ENCODE data around the gene DNAJC4. TPM values are rescaled to one million over a fixed set of nuclear protein-coding genes. Genes with fewer than 3 reads are reported as not detected.

The DNAJC4 gene
- total and polyA plus RNA-seq, 2 experiments from 2014 or later, result 12.8 to 58.4 TPM

DNA sequence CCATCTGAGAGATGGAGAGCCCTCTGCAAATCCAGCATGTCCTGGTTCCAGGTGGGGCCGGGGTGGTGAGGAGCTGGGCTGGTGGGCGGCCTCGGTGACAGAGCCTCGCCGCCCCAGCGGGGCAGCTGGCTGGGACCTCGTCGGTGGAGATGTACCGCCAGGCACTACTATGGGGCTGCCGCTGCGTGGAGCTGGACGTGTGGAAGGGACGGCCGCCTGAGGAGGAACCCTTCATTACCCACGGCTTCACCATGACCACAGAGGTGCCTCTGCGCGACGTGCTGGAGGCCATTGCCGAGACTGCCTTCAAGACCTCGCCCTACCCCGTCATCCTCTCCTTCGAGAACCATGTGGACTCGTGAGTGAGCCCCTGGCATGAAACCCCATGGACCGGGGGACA lies 28.0 kb downstream of the DNAJC4 start:
- no peaks in the 10 kb centered on the region for H3K9me3 ChIP-seq (ENCODE audit: low read depth)
- H4K20me1 ChIP-seq (ENCODE audit: insufficient read depth, poor library complexity, severe bottlenecking), result no peaks in the 10 kb centered on the region
- 93% methylated on average over 21 of the region's 24 CpGs for WGBS (ENCODE audit: low lambda C conversion rate, missing lambda C conversion rate)
- no peak for DNase-seq (ENCODE audit: low spot score)
- TF ChIP-seq EZH2phosphoT487 (IDR thresholded peaks at IDR 0.05; ENCODE audit: low read depth, severe bottlenecking, unreplicated experiment), result no peak
- TF ChIP-seq, protein P1, sequence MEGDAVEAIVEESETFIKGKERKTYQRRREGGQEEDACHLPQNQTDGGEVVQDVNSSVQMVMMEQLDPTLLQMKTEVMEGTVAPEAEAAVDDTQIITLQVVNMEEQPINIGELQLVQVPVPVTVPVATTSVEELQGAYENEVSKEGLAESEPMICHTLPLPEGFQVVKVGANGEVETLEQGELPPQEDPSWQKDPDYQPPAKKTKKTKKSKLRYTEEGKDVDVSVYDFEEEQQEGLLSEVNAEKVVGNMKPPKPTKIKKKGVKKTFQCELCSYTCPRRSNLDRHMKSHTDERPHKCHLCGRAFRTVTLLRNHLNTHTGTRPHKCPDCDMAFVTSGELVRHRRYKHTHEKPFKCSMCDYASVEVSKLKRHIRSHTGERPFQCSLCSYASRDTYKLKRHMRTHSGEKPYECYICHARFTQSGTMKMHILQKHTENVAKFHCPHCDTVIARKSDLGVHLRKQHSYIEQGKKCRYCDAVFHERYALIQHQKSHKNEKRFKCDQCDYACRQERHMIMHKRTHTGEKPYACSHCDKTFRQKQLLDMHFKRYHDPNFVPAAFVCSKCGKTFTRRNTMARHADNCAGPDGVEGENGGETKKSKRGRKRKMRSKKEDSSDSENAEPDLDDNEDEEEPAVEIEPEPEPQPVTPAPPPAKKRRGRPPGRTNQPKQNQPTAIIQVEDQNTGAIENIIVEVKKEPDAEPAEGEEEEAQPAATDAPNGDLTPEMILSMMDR (IDR thresholded peaks at IDR 0.05; ENCODE audit: poor library complexity), result no peak
- TF ChIP-seq EZH2 (IDR thresholded peaks at IDR 0.05; ENCODE audit: borderline replicate concordance), result no peak
- H3K4me3 ChIP-seq, result no peak overlapping the region
- H3K79me2 ChIP-seq, result no peaks in the 10 kb centered on the region
- no peak overlapping the region for H3K27ac ChIP-seq
- no peaks in the 10 kb centered on the region for H3K36me3 ChIP-seq (replicated peaks; ENCODE audit: insufficient read depth, low read depth)
- H3K4me1 ChIP-seq (ENCODE audit: insufficient read depth), result no peaks in the 10 kb centered on the region
- H3K9me2 ChIP-seq (replicated peaks; ENCODE audit: insufficient read depth), result no peaks in the 10 kb centered on the region
- no peak overlapping the region for H3K4me2 ChIP-seq
- no peak overlapping the region for H2AFZ ChIP-seq
- H3K27me3 ChIP-seq, result no peaks in the 10 kb centered on the region

DNA sequence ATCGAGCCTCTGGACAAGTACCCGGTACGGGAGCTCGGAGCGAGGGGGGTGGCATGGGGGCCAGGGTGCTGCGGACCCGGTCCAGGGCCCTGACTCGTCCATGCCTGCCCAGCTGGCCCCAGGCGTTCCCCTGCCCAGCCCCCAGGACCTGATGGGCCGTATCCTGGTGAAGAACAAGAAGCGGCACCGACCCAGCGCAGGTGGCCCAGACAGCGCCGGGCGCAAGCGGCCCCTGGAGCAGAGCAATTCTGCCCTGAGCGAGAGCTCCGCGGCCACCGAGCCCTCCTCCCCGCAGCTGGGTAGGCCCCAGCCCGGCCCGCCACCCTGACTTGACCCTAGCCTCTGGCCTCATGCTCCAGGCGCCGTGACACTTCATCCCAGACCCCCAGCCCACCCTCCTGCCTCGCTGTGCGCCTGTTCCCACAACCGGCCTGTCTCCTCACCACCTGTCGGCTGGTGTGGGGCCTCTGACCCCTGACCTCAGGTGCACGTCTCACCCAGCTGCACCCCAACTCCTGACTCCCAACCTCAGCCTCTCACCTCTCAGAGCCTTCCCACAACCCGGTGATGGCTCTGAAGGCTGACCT lies 28.7 kb downstream of the DNAJC4 start:
- no peaks in the 10 kb centered on the region for H3K9me3 ChIP-seq (ENCODE audit: low read depth)
- no peaks in the 10 kb centered on the region for H3K79me2 ChIP-seq
- DNase-seq (ENCODE audit: low spot score), result no peak
- no peak overlapping the region for H3K4me2 ChIP-seq
- no peaks in the 10 kb centered on the region for H3K4me1 ChIP-seq (ENCODE audit: insufficient read depth)
- H2AFZ ChIP-seq, result no peak overlapping the region
- no peaks in the 10 kb centered on the region for H3K36me3 ChIP-seq (replicated peaks; ENCODE audit: insufficient read depth, low read depth)
- WGBS (ENCODE audit: low lambda C conversion rate, missing lambda C conversion rate), result 98% methylated on average over 25 of the region's 32 CpGs
- no peaks in the 10 kb centered on the region for H4K20me1 ChIP-seq (ENCODE audit: insufficient read depth, poor library complexity, severe bottlenecking)
- no peaks in the 10 kb centered on the region for H3K27me3 ChIP-seq
- no peak overlapping the region for H3K4me3 ChIP-seq
- no peak for TF ChIP-seq EZH2 (IDR thresholded peaks at IDR 0.05; ENCODE audit: borderline replicate concordance)
- H3K9me2 ChIP-seq (replicated peaks; ENCODE audit: insufficient read depth), result no peaks in the 10 kb centered on the region
- no peak overlapping the region for H3K27ac ChIP-seq

DNA sequence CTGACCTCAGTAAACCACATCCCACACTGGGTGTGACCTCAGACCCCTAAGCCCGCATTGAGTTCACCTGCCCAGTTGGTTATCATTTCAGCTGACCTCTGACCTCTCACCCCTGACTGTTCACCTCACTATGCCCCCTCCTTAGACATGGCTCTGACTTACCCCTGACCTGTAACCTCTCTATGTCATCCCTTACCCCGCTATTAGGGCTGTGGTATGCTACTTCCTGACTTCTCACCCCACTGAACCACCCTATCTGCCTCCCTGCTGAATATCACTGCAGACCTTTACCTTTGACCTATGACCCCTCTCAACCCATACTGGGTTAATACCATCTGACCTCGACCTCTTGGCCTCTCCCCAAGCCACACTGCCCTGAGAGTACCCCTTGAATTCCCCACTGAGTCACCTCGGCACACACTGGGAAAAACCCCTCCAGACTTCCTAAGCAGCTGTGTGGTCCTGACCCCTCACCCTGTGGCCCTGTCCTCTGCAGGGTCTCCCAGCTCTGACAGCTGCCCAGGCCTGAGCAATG lies 29.3 kb downstream of the DNAJC4 start:
- no peaks in the 10 kb centered on the region for H3K9me3 ChIP-seq (ENCODE audit: low read depth)
- no peaks in the 10 kb centered on the region for H3K4me1 ChIP-seq (ENCODE audit: insufficient read depth)
- WGBS (ENCODE audit: low lambda C conversion rate, missing lambda C conversion rate), result 95% methylated on average over 4 of the region's 4 CpGs
- no peaks in the 10 kb centered on the region for H3K9me2 ChIP-seq (replicated peaks; ENCODE audit: insufficient read depth)
- DNase-seq (ENCODE audit: low spot score), result no peak
- no peak overlapping the region for H3K27ac ChIP-seq
- H3K4me3 ChIP-seq, result no peak overlapping the region
- no peaks in the 10 kb centered on the region for H4K20me1 ChIP-seq (ENCODE audit: insufficient read depth, poor library complexity, severe bottlenecking)
- H3K36me3 ChIP-seq (replicated peaks; ENCODE audit: insufficient read depth, low read depth), result no peaks in the 10 kb centered on the region
- no peaks in the 10 kb centered on the region for H3K79me2 ChIP-seq
- H3K4me2 ChIP-seq, result no peak overlapping the region
- no peak overlapping the region for H2AFZ ChIP-seq
- TF ChIP-seq, protein P1 (IDR thresholded peaks at IDR 0.05; ENCODE audit: poor library complexity), result no peak
- TF ChIP-seq EZH2phosphoT487 (IDR thresholded peaks at IDR 0.05; ENCODE audit: low read depth, severe bottlenecking, unreplicated experiment), result no peak
- TF ChIP-seq EZH2 (IDR thresholded peaks at IDR 0.05; ENCODE audit: borderline replicate concordance), result no peak
- no peaks in the 10 kb centered on the region for H3K27me3 ChIP-seq

DNA sequence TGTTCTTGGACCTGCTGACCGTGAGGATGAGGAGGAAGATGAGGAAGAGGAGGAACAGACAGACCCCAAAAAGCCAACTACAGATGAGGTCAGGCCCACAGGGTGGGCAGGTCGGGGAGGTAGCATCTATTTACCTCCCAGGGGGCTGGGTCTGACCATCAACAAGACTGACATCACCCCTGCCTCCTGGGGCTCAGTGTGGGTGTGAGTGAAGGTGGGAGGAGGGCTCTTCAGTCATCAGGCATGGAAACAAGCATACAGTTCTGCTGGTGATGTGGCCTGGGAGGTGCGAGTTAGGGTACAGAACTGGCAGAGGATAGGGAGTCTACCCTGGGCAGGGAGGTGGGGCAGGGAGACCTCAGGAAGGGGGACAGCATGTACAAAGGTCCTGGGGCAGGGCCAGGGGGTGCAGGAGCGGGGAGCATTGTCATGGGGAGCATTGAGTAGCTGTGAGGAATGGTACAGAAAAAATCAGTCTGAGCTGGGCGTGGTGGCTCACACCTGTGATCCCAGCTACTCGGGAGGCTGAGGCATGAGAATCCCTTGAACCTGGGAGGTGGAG lies 29.9 kb downstream of the DNAJC4 start:
- no peaks in the 10 kb centered on the region for H3K4me1 ChIP-seq (ENCODE audit: insufficient read depth)
- H3K4me2 ChIP-seq, result no peak overlapping the region
- DNase-seq (ENCODE audit: low spot score), result no peak
- no peaks in the 10 kb centered on the region for H4K20me1 ChIP-seq (ENCODE audit: insufficient read depth, poor library complexity, severe bottlenecking)
- no peak overlapping the region for H3K4me3 ChIP-seq
- no peaks in the 10 kb centered on the region for H3K79me2 ChIP-seq
- H2AFZ ChIP-seq, result no peak overlapping the region
- TF ChIP-seq EZH2 (IDR thresholded peaks at IDR 0.05; ENCODE audit: borderline replicate concordance) (no peak), EZH2phosphoT487 (IDR thresholded peaks at IDR 0.05; ENCODE audit: low read depth, severe bottlenecking, unreplicated experiment) (no peak)
- TF ChIP-seq, protein P1 (IDR thresholded peaks at IDR 0.05; ENCODE audit: poor library complexity), result no peak
- no peak overlapping the region for H3K27ac ChIP-seq
- H3K36me3 ChIP-seq (replicated peaks; ENCODE audit: insufficient read depth, low read depth), result no peaks in the 10 kb centered on the region
- WGBS (ENCODE audit: low lambda C conversion rate, missing lambda C conversion rate), result 98% methylated on average over 6 of the region's 6 CpGs
- no peaks in the 10 kb centered on the region for H3K27me3 ChIP-seq
- no peaks in the 10 kb centered on the region for H3K9me3 ChIP-seq (ENCODE audit: low read depth)
- no peaks in the 10 kb centered on the region for H3K9me2 ChIP-seq (replicated peaks; ENCODE audit: insufficient read depth)

Data from hepatocyte (in vitro differentiated cells).